DMS53 treated with DMSO at 0.1 percent for 48 hours (cell line): ENCODE data around the gene VPREB3.

Experiments used
- DNase-seq: peaks from one replicate; lab custom pipeline; 2025; ENCODE audit not compliant: unreplicated experiment; lab: John Stamatoyannopoulos, UW

The VPREB3 gene, protein sequence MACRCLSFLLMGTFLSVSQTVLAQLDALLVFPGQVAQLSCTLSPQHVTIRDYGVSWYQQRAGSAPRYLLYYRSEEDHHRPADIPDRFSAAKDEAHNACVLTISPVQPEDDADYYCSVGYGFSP

GRCh38 chr22:23754220-23754919 is at the start of gene VPREB3:
Gene VPREB3 (minus strand): TSS chr22:23754425. CDS start chr22:23754363, 62 bp downstream.
- no peak for DNase-seq

- DNase-seq = no peak
Observed at GRCh38 chr22:23803001-23803819, 49.0 kb upstream of the VPREB3 start.

GRCh38 chr22:23801886-23802377 is 47.7 kb upstream of the VPREB3 start:
- DNase-seq = no peak

DNA sequence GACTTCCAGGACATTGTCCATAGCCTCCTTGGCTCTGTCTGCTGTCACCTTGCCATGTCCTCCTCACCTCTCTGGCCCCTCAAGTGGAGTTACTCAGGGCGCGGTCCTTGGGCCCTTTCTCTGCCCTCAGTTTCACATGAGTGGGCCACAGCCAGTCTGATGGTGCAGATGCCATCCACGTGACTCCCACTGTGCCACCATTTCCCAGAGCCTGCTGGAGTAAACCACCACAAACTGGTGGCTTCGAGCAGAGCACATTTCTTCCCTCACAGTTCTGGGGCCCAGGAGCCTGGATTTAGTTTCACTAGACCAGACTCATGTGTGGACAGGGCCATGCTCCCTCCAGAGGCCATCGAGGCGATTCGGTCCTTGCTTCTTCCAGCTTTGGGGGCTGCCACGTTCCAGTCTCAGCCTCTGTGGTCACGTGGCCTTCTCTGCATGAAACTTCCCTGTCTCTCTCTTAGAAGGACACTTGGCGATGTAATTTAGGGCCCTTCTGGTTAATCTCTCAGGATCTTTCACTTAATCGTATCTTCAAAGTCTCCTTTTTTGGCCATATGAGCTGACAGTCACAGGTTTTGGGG is 47.1 kb upstream of the VPREB3 start:
- DNase-seq = no peak

GRCh38 chr22:23800297-23801237 is 46.3 kb upstream of the VPREB3 start:
- DNase-seq = no peak

- DNase-seq = no peak
Observed at GRCh38 chr22:23796461-23796860, 42.2 kb upstream of the VPREB3 start.

DNA sequence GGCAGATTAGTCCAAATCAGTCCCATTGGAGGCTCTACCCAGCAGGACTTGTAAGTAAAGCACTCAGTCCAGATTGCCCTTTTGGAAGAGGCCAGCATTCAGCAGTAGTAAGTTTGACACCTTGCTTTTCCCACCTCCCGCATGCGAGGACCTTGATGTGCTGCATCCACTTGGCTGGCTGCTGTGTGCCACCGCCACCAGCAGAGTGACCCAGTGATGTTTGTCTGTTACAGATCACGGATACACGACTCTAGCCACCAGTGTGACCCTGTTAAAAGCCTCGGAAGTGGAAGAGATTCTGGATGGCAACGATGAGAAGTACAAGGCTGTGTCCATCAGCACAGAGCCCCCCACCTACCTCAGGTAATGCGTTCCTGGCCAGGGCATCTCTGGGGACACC is 39.1 kb upstream of the VPREB3 start:
- no peak for DNase-seq

- DNase-seq = no peak
Observed at GRCh38 chr22:23791738-23792645, 37.8 kb upstream of the VPREB3 start.

DNA sequence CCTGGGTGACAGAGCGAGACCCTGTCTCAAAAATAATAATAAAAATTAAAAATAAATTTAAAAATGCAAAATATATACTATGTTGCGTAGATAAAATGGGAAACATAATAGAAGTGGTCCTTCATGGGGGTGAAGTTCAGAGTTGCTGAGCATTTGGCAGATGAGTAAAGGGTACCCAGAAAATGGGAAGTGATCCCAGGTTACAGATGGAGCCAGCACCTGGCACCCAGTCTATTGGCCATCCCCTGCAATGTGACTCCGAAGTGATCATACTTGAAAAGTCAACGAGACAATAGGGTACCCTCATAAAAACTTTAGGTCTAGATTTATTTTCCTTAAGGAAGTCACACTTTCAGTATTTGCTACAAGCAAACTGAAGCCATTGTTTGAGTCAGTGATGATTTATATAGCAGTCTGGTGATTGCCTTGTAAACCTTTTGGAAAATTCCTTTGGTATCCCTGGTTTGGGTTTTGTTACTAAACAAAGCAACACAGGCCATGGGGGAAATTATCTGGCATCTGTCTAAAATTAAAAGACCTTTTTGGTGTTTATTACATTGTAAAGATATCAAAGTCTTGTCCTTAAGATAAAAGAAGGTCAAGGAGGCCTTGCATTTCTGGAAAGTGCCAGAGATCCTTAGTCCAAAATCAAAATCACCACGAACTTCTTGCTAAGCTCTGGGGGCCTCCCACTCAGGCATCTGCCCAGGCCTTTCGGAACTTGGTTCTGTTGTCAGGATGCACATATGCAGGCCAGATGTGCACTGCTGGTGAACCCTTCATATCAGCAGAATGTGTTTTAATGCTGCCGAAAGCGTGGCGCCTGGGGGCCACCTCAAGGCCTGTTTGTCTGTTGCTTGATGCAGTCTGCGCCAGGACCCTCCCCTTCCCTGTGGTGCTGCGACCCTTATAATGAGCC is 36.9 kb upstream of the VPREB3 start:
- no peak for DNase-seq

DNA sequence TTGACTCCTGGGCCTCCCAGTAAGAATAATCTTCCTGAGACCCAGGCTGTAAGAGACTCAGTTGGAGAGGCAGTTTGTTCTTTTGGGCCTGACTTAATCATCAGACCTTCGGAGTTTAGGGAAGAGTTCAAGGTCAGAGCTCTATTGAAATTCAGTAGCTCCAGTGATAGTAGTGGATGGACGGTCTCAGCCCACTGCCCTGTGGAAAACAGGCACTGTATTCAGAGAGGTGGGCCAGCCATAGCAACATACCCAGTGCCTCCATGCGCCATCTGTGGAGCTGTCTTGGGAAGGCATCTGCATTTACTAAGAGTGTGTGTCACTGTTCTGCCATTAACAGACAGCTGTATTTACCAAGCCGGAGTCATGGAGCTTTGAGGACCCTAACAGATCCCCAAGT is 35.4 kb upstream of the VPREB3 start:
- DNase-seq = no peak

- no peak for DNase-seq
Observed at GRCh38 chr22:23789121-23789520, 34.9 kb upstream of the VPREB3 start.

DNA sequence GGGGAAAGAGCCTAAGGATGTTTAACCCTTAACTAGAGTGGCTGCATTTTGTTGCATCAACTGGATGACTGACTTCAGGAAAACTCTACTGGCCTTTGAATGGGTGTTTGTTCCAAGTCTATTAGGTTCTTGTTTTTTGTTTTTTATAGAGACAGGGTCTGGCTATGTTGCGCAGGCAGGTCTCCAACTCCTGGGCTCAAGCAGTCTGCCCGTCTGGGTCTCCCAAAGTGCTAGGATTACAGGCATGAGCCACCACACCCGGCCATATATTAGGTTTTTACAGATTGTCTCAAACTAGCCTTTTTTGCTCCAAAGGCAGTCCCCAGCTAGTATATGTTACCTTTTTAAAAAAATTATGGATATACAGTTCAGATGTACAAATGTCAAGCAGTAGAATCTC is 33.7 kb upstream of the VPREB3 start:
- no peak for DNase-seq

DNA sequence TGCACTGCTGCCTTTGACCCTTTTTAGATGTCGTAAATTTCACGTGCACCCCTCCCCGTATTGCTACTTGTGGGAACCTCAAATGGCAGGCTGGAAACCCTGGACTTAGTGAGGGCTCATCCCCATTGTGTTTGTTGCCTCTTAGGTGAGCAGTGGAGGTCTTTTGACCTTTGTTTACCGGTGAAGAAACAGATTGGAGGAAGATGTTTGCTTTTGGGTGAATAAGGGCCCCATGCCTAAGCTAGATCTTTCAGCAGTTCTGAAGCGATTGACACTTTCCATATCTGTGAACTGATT is 33.3 kb upstream of the VPREB3 start:
- no peak for DNase-seq

DNA sequence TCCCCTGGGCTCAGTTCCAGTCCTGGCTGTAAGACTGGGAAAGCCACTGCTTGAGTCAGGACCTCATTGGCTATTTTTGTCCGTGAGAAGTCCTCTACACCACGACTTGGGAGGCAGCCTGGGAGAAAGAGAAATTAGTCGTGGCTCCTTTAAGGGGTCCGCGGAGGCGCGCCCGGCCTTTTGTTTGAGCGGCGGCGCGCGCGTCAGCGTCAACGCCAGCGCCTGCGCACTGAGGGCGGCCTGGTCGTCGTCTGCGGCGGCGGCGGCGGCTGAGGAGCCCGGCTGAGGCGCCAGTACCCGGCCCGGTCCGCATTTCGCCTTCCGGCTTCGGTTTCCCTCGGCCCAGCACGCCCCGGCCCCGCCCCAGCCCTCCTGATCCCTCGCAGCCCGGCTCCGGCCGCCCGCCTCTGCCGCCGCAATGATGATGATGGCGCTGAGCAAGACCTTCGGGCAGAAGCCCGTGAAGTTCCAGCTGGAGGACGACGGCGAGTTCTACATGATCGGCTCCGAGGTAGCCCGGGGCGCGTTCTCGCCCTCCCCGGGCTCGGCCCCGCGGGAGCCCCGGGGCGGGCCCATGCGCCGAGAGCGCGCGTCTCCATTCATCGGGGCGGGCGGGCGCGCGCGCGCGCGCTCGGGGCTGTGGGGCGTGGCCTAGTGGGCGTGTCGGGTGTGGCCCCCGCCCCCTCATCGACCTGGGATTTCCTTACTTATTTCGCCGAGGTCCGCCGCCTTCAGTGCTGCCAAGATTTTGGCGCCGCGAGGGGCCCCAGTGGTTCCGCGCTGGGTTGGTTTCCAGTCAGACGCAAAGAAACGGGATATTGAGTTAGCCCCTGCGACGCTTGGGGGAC is 32.8 kb upstream of the VPREB3 start, which contains the start of gene SMARCB1:
SMARCB1 (plus strand) TSS at position 215 of the 848 bp plus-strand sequence; CDS start at position 419, 204 bp downstream.
- no peak for DNase-seq

GRCh38 chr22:23786261-23786710 is 32.1 kb upstream of the VPREB3 start:
- no peak for DNase-seq

DNA sequence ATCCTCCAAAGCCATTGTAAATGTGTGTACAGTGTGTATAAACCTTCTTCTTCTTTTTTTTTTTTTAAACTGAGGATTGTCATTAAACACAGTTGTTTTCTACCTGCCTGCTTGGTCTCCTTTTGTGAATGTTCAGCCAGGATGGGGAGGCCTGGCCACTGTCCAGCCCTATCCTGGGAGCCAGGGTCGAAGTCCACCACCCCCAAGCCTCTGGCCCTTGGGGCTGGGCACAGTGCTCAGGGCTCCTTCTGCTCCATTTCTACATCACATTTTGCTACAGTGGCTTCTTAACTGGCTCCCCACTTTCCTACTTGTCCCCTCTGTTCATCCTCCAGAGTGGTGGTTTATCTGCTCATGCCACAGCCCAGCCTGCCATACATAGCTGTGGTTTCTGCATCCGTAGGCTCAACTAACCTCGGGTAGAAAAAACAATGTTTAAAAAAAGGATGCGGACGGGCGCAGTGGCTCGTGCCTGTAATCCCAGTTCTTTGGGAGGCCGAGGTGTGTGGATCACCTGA is 30.0 kb upstream of the VPREB3 start:
- no peak for DNase-seq
